GM12875 (cell line): ENCODE results near the gene SMARCC2.
A peak's percentile ranks its signal among the peaks of the same experiment; 100 is the strongest.

Experiments
- H3K4me3 ChIP-seq: one replicate; pipeline ENCODE4 v1.5.1; 2011; ENCODE audit warnings: low read depth, low read length, control low read depth
- TF ChIP-seq, protein P1 (sequence below): IDR thresholded peaks from 2 replicates; pipeline ENCODE4 v1.5.1; 2011; ENCODE audit warnings: low read depth, mild to moderate bottlenecking, control low read depth, inconsistent platforms, low read length, moderate library complexity, borderline replicate concordance; ENCODE audit not compliant: insufficient read depth

SMARCC2 gene

DNA sequence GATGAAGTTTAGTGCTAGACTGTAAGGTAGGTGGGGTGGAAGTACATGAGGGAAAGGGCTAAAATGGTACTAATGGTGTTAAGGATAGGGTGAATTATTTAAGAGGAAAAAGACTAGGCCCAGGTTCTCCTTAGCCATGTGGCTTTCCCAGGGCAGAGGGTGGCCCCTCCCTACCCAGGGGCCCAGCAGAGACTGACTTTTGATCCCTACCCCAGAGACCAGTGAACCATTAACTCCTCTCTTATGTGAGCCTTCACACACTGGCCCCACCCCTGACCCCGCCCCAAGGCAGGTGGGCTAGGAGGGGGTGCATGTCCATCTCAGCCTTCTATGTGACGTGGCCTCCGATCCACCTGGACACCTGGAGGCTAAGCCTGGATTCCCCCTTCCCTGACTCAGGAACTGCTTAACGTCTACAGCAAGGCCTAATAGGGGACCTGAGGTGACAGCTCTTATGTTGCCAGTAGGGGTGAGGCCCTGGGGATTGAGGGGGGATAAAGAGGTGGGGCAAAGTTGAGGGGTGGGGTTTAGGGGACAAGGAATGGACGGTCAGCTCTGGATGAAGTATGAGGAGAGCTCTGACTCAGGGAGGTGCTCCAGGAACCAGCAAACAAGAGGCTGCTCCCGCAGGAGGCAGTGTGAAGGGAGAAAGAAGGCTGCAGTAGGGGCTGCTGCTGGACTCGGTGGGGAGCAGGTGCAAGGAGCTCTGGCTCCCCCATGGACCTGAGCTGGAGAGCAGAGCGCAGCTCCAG, 41.3 kb upstream of the SMARCC2 start:
- TF ChIP-seq, protein P1, sequence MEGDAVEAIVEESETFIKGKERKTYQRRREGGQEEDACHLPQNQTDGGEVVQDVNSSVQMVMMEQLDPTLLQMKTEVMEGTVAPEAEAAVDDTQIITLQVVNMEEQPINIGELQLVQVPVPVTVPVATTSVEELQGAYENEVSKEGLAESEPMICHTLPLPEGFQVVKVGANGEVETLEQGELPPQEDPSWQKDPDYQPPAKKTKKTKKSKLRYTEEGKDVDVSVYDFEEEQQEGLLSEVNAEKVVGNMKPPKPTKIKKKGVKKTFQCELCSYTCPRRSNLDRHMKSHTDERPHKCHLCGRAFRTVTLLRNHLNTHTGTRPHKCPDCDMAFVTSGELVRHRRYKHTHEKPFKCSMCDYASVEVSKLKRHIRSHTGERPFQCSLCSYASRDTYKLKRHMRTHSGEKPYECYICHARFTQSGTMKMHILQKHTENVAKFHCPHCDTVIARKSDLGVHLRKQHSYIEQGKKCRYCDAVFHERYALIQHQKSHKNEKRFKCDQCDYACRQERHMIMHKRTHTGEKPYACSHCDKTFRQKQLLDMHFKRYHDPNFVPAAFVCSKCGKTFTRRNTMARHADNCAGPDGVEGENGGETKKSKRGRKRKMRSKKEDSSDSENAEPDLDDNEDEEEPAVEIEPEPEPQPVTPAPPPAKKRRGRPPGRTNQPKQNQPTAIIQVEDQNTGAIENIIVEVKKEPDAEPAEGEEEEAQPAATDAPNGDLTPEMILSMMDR: no peak
- H3K4me3 ChIP-seq: no peak overlapping the region

DNA sequence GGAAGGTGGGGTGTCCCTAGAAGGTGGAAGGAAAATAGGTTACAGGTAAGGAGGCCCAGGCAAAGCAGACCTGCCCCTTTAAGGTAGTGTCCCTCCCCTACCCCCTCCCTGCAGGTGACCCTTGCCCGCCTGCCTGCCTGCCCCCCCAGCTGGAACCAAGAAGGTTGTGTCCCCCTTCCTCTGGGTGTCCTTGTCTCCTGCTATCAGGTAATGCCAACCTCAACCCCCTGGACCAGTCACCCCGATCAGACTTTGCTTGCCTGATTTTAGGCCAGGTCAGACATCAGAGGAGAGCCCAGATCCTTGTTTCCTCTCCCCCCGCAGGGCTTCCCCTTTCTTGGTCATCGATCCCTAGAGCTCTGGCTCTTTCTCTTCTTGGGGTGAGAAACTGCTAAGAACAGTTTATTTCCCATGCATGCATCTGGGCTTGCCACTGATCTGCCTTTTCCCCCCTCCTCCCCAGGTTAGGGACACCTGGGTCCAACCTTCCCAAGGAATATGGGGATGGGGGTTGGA, 40.7 kb upstream of the SMARCC2 start, which contains the start of gene SLC39A5:
TSS of gene SLC39A5 (plus strand) at position 136 of the 516 bp plus-strand sequence. CDS start 1,224 bp downstream, outside the sequence.
- TF ChIP-seq, protein P1: no peak
- H3K4me3 ChIP-seq: no peak within 1 kb of the TSS

DNA sequence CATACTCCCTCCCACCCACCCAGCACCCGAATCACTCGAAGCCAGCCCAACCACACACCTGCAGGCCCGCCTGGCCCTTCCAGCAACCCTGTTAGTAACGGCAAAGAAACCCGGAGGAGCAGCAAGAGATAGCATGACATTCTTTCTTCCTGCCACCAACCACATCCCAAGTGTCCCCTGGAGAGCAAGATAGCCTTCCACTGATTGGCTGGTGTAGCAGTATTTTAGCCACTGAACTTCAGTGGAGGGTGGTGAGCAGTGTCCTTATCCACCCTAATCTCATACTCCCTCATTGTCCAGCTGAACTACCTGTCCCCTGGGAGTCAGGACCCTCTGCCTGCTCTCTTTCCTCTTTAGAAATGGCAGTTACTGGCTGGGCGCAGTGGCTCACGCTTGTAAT, 39.8 kb upstream of the SMARCC2 start:
- H3K4me3 ChIP-seq: no peak overlapping the region
- TF ChIP-seq, protein P1: no peak

DNA sequence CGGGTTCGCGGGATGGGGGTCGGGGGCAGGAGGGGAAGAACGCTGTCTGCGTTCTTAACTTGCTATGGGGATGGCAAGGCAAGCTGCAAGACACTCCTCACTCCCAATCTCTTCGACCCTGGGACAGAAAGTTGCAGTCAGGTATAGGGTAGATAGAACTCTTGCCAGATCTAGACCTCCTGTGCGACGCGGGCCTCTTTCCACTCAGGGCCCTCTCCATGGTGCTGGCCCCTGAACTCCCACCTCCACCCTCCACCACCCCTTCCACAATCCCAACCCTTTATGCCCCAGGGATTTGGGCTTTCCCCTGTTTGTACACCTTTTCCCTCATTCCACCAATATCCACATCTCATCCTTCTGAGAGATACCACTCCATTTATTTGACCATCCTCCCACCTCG, 35.7 kb upstream of the SMARCC2 start:
- TF ChIP-seq, protein P1: no peak

DNA sequence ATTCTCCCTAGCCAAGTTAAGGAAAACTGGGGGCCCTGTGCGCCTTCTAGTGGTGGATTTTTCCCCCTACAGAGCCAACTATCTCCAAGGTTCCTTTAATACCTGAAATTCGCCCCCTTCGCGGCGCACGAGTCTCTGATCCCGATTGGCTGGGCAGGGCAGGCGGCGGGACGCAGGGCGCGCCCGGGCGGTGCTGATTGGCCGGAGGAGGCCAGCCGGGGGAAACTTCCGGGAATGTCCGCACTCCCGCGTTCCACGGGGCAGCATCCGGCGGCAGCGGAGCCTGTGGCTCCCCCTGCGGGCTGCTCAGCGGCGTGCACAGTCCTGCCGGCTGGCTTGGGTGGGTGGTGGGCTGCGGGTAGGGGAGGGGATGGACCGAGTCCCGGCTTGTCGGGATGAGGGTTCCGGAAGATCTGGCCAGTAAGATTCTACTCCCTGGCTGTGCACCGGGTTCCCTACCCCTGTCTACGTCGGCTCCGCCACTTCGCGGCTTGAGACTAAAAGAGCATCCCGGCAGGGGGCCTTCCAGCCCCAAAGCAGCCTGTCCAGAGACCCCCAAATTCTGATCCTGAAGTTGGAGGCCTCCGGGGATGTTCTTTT, 34.9 kb upstream of the SMARCC2 start, which contains the start of gene NABP2:
TSS of gene NABP2 (plus strand) at position 241 of the 600 bp plus-strand sequence. CDS start 515 bp downstream, outside the sequence.
- peak within 1 kb of the TSS; percentile 82 for H3K4me3 ChIP-seq
- TF ChIP-seq, protein P1: peak; percentile 95

More for the DNA sequence above, 35.7 kb upstream of the SMARCC2 start:
- H3K4me3 ChIP-seq: peak overlapping the region; percentile 82

DNA sequence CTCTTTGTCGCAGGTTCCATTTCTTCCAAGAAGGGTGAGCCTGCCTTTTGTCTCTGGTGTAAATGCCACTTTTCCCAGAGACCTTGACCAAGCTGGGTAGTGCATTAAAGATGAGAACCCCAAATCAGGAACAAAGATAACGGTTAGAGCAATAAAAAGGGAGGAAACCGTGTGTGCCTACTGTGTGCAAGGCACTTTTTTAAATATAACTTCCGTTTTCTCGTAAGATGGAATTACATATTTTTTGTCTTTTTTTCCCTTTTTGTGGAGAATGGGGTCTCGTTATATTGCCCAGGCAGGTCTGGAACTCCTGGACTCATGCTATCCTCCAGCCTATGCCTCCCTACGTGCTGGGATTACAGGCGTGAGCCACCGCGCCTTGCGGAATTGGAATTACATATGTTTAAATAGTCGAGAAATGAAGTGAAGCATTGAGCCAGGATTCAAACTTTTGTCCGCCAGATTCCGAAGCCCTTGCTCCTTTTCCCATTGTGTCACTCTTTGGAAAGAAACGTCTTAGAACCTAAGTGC, 34.4 kb upstream of the SMARCC2 start:
- H3K4me3 ChIP-seq: no peak overlapping the region

More for the DNA sequence above, 34.4 kb upstream of the SMARCC2 start:
- TF ChIP-seq, protein P1: no peak
